K562 (cell line): ENCODE data around the gene CALCOCO2. TPM values are rescaled to one million over a fixed set of nuclear protein-coding genes. Genes with fewer than 3 reads are reported as not detected.

ENCODE experiments used
- C11orf30 ChIP-seq: fragments of 450-650 bp; IDR thresholded peaks from 2 replicates; pipeline ENCODE4 v1.6.1; 2016; ENCODE audit warnings: low read depth, mild to moderate bottlenecking
- ELF1 ChIP-seq: fragments of 200-800 bp; sonication (Bioruptor generic); IDR thresholded peaks from 2 replicates; pipeline ENCODE4 v1.6.1; 2016; ENCODE audit warnings: missing genetic modification characterization, missing compliant biosample characterization
- FOXJ3 ChIP-seq: sonication (generic); formaldehyde crosslinking; IDR thresholded peaks from 2 replicates; pipeline ENCODE4 v1.4.0; 2020; ENCODE audit warnings: mild to moderate bottlenecking, missing genetic modification reagents
- GTF2F1 ChIP-seq: IDR thresholded peaks from 2 replicates; pipeline ENCODE4 v1.6.1; 2011; ENCODE audit warnings: low read depth, low read length, improper control_type of control experiment
- ILF3 ChIP-seq: fragments of 450-650 bp; IDR thresholded peaks from 2 replicates; pipeline ENCODE4 v1.6.1; 2018; ENCODE audit warnings: antibody characterized with exemption, mild to moderate bottlenecking, moderate library complexity, borderline replicate concordance
- NFIC ChIP-seq: fragments of 450-650 bp; IDR thresholded peaks from 2 replicates; pipeline ENCODE4 v1.6.1; 2017; ENCODE audit warnings: mild to moderate bottlenecking, inconsistent platforms
- ZKSCAN1 ChIP-seq: fragments of 150-350 bp; IDR thresholded peaks from 2 replicates; pipeline ENCODE4 v1.6.1; 2016; ENCODE audit warnings: low read depth, low read length
- polyA plus RNA-seq, 8 experiments: library from polyadenylated mRNA; depleted of rRNA in 4 of 8; stranded (reverse) in 5 of 8; unstranded in 3 of 8; fragments of >200 nt; fragmentation: Nextera tagmentation in 2 of 8; fragmentation: Illumina TruSeq in 1 of 8; extraction: Ambion mirVana in 2 of 8; extraction: Trizol in 1 of 8; gene quantifications; 2 replicates each; pipeline versions ENCODE4 v1.2.1 to v1.2.3, GENCODE V29; 2011 to 2014; ENCODE audit warnings: inconsistent platforms in 1 of 8, missing spikeins in 1 of 8
- total RNA-seq, 7 experiments: library from RNA; depleted of rRNA in 6 of 7; stranded (reverse); fragments of >200 nt in 6 of 7; fragmentation: Illumina TruSeq in 2 of 7; extraction: Trizol in 2 of 7; gene quantifications; 2 replicates each; pipeline versions ENCODE4 v1.2.1 to v1.2.3, GENCODE V29; 2011 to 2021; ENCODE audit warnings: low replicate concordance in 1 of 7
- TF ChIP-seq, protein P1 (sequence below): IDR thresholded peaks from 3 replicates; pipeline ENCODE4 v1.6.1; 2011; ENCODE audit warnings: borderline replicate concordance, mild to moderate bottlenecking, moderate library complexity; ENCODE audit not compliant: insufficient read length; ENCODE audit errors: extremely low read depth
- TF ChIP-seq, protein P2 (sequence below): fragments of 450-650 bp; formaldehyde crosslinking; IDR thresholded peaks from 2 replicates; pipeline ENCODE4 v1.4.0; 2020; ENCODE audit warnings: mild to moderate bottlenecking, mixed read lengths
- TF ChIP-seq, protein P3 (sequence below): IDR thresholded peaks from 2 replicates; pipeline ENCODE4 v1.6.1; 2011; ENCODE audit warnings: borderline replicate concordance, low read depth, mild to moderate bottlenecking, moderate library complexity, low read length; ENCODE audit not compliant: insufficient read depth, poor library complexity, severe bottlenecking
- TF ChIP-seq, protein P4 (sequence below): fragments of 150-350 bp; conservative IDR thresholded peaks from 2 replicates; pipeline ENCODE4 v1.6.1; 2014; ENCODE audit warnings: low read length
- TF ChIP-seq, protein P5 (sequence below): sonication (generic); formaldehyde crosslinking; IDR thresholded peaks from 2 replicates; pipeline ENCODE4 v1.9.0; 2022; ENCODE audit warnings: mild to moderate bottlenecking, missing genetic modification reagents
- TF ChIP-seq, protein P6 (sequence below): sonication (generic); formaldehyde crosslinking; IDR thresholded peaks from 2 replicates; pipeline ENCODE4 v1.8.1; 2023; ENCODE audit warnings: mild to moderate bottlenecking, missing genetic modification reagents

CALCOCO2 gene
- total and polyA plus RNA-seq, 9 of the 15 experiments (the other 6 are each of a cell fraction or from before 2014, with no cell fraction given) = 24.1 to 87.3 (median 67.5) TPM

DNA sequence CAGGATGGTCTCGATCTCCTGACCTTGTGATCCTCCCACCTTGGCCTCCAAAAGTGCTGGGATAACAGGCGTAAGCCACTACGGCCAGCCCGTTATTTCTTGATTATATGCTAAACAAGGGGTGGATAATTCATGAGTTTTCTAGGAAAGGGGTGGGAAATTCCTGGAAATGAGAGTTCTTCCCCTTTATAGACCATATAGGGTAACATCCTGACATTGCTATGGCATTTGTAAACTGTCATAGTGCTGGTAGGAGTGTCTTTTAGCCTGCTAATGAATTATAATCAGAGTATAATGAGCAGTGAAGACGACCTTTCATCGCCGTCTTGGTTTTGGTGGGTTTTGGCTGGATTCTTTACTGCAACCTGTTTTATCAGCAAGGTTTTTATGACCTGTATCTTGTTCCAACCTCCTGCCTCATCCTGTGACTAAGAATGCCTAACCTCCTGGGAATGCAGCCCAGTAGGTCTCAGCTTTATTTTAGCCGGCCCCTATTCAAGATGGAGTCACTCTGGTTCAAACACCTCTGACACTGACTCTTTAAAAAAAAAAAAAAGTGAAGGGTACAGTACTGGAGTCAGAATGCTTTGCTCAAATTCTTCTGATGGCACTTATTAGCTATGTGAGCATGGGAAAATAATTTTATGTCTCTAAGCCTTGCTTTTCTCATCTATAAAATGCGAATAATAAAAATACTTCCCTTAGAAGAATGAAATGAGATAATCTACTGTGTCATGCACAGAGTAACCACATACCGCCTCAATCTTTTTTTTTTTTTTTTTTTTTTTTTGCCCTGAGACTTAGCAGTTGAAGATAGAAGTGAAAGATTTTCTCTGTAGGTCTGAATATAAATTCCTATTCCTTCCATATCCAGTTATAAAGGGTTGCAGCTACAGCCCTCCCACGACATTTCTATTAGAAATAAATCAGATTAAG is 5.1 kb upstream of the CALCOCO2 start (continued):
- TF ChIP-seq, protein P1, sequence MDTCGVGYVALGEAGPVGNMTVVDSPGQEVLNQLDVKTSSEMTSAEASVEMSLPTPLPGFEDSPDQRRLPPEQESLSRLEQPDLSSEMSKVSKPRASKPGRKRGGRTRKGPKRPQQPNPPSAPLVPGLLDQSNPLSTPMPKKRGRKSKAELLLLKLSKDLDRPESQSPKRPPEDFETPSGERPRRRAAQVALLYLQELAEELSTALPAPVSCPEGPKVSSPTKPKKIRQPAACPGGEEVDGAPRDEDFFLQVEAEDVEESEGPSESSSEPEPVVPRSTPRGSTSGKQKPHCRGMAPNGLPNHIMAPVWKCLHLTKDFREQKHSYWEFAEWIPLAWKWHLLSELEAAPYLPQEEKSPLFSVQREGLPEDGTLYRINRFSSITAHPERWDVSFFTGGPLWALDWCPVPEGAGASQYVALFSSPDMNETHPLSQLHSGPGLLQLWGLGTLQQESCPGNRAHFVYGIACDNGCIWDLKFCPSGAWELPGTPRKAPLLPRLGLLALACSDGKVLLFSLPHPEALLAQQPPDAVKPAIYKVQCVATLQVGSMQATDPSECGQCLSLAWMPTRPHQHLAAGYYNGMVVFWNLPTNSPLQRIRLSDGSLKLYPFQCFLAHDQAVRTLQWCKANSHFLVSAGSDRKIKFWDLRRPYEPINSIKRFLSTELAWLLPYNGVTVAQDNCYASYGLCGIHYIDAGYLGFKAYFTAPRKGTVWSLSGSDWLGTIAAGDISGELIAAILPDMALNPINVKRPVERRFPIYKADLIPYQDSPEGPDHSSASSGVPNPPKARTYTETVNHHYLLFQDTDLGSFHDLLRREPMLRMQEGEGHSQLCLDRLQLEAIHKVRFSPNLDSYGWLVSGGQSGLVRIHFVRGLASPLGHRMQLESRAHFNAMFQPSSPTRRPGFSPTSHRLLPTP = no peak
- TF ChIP-seq NFIC = no peak
- TF ChIP-seq, protein P2, sequence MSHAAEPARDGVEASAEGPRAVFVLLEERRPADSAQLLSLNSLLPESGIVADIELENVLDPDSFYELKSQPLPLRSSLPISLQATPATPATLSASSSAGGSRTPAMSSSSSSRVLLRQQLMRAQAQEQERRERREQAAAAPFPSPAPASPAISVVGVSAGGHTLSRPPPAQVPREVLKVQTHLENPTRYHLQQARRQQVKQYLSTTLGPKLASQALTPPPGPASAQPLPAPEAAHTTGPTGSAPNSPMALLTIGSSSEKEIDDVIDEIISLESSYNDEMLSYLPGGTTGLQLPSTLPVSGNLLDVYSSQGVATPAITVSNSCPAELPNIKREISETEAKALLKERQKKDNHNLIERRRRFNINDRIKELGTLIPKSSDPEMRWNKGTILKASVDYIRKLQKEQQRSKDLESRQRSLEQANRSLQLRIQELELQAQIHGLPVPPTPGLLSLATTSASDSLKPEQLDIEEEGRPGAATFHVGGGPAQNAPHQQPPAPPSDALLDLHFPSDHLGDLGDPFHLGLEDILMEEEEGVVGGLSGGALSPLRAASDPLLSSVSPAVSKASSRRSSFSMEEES (CRISPR knock-in tag) = peak; percentile 50
- no peak for TF ChIP-seq ELF1 (tag)
- TF ChIP-seq ZKSCAN1 = no peak
- no peak for TF ChIP-seq GTF2F1
- TF ChIP-seq, protein P3, sequence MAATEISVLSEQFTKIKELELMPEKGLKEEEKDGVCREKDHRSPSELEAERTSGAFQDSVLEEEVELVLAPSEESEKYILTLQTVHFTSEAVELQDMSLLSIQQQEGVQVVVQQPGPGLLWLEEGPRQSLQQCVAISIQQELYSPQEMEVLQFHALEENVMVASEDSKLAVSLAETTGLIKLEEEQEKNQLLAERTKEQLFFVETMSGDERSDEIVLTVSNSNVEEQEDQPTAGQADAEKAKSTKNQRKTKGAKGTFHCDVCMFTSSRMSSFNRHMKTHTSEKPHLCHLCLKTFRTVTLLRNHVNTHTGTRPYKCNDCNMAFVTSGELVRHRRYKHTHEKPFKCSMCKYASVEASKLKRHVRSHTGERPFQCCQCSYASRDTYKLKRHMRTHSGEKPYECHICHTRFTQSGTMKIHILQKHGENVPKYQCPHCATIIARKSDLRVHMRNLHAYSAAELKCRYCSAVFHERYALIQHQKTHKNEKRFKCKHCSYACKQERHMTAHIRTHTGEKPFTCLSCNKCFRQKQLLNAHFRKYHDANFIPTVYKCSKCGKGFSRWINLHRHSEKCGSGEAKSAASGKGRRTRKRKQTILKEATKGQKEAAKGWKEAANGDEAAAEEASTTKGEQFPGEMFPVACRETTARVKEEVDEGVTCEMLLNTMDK = no peak
- TF ChIP-seq, protein P4, sequence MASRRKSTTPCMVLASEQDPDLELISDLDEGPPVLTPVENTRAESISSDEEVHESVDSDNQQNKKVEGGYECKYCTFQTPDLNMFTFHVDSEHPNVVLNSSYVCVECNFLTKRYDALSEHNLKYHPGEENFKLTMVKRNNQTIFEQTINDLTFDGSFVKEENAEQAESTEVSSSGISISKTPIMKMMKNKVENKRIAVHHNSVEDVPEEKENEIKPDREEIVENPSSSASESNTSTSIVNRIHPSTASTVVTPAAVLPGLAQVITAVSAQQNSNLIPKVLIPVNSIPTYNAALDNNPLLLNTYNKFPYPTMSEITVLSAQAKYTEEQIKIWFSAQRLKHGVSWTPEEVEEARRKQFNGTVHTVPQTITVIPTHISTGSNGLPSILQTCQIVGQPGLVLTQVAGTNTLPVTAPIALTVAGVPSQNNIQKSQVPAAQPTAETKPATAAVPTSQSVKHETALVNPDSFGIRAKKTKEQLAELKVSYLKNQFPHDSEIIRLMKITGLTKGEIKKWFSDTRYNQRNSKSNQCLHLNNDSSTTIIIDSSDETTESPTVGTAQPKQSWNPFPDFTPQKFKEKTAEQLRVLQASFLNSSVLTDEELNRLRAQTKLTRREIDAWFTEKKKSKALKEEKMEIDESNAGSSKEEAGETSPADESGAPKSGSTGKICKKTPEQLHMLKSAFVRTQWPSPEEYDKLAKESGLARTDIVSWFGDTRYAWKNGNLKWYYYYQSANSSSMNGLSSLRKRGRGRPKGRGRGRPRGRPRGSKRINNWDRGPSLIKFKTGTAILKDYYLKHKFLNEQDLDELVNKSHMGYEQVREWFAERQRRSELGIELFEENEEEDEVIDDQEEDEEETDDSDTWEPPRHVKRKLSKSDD = no peak
- TF ChIP-seq, protein P5, sequence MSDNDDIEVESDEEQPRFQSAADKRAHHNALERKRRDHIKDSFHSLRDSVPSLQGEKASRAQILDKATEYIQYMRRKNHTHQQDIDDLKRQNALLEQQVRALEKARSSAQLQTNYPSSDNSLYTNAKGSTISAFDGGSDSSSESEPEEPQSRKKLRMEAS (CRISPR knock-in tag) = no peak
- no peak for TF ChIP-seq C11orf30
- TF ChIP-seq, protein P6, sequence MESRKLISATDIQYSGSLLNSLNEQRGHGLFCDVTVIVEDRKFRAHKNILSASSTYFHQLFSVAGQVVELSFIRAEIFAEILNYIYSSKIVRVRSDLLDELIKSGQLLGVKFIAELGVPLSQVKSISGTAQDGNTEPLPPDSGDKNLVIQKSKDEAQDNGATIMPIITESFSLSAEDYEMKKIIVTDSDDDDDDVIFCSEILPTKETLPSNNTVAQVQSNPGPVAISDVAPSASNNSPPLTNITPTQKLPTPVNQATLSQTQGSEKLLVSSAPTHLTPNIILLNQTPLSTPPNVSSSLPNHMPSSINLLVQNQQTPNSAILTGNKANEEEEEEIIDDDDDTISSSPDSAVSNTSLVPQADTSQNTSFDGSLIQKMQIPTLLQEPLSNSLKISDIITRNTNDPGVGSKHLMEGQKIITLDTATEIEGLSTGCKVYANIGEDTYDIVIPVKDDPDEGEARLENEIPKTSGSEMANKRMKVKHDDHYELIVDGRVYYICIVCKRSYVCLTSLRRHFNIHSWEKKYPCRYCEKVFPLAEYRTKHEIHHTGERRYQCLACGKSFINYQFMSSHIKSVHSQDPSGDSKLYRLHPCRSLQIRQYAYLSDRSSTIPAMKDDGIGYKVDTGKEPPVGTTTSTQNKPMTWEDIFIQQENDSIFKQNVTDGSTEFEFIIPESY (CRISPR knock-in tag) = no peak
- TF ChIP-seq ILF3 = no peak
- TF ChIP-seq FOXJ3 (CRISPR knock-in tag) = no peak
